Posterior cingulate gyrus (tissue), 11 donors: ENCODE measurements around the gene KMT2A.
"Not testable (repeated sequence)": the region's sequence is repeated elsewhere in the genome, so short reads cannot be mapped to it uniquely, and the experiment has no call there.

ENCODE experiments used
- DNase-seq, 10 donors: peaks; one replicate each; pipeline versions ENCODE4 v3.0.0 to v3.0.0-alpha.2; 2020 to 2021; ENCODE audit warnings: mixed read lengths in 3 of 10
- intact Hi-C: fragments of 100-400 bp; cut with DNase I; formaldehyde crosslinking; loops from one replicate; pipeline ENCODE4 v1.15.1; 2023

KMT2A gene

GRCh38 chr11:118435893-118436624 is at the start of gene KMT2A:
TSS of gene KMT2A (plus strand) at chr11:118436492. CDS start at chr11:118436513, 21 bp downstream.
- peak; percentile 93 to 100 (median 97) for DNase-seq
- intact Hi-C loops, result loop anchor here (1.0 to 2.0 kb wide), 2 partner anchors 35 to 77 kb away; partner anchors contain the start of genes ATP5MG and UBE4A

GRCh38 chr11:118396097-118396501 is 40.2 kb upstream of the KMT2A start:
- intact Hi-C loops, result no loop called here

GRCh38 chr11:118397448-118397847 is 38.8 kb upstream of the KMT2A start:
- intact Hi-C loops, result no loop called here

More at GRCh38 chr11:118396097-118396501, 40.2 kb upstream of the KMT2A start:
- DNase-seq, result no peak

GRCh38 chr11:118398791-118399559 is 37.3 kb upstream of the KMT2A start:
- intact Hi-C loops, result no loop called here
- no peak for DNase-seq

More at GRCh38 chr11:118397448-118397847, 38.8 kb upstream of the KMT2A start:
- no peak for DNase-seq

GRCh38 chr11:118401151-118401879 is 35.0 kb upstream of the KMT2A start, which contains the start of gene ATP5MG:
TSS of gene ATP5MG (plus strand) at chr11:118401606. CDS start at chr11:118401666, 60 bp downstream.
- intact Hi-C loops, result loop anchor here (1.0 to 10.0 kb wide), 2 partner anchors 34 to 83 kb away; no protein-coding TSS in a partner anchor
- DNase-seq, result peak; percentile 77 to 97 (median 88)

GRCh38 chr11:118401880-118402590 is 34.3 kb upstream of the KMT2A start:
- no peak for DNase-seq
- intact Hi-C loops, result loop anchor here (1.0 to 10.0 kb wide), 2 partner anchors 33 to 83 kb away; no protein-coding TSS in a partner anchor

GRCh38 chr11:118402594-118402993 is 33.7 kb upstream of the KMT2A start:
- intact Hi-C loops, result loop anchor here (10.0 kb wide), 1 partner anchor 82 kb away; no protein-coding TSS in a partner anchor
- not testable (repeated sequence) for DNase-seq

GRCh38 chr11:118406599-118407166 is 29.6 kb upstream of the KMT2A start:
- intact Hi-C loops, result loop anchor here (10.0 kb wide), 1 partner anchor 78 kb away; no protein-coding TSS in a partner anchor
- peak in 1 of 10 donors; percentile 15 for DNase-seq

GRCh38 chr11:118410055-118410745 is 26.1 kb upstream of the KMT2A start:
- intact Hi-C loops, result no loop called here
- DNase-seq, result no peak

GRCh38 chr11:118411530-118411929 is 24.8 kb upstream of the KMT2A start:
- intact Hi-C loops, result no loop called here
- DNase-seq, result no peak

GRCh38 chr11:118412921-118413320 is 23.4 kb upstream of the KMT2A start:
- DNase-seq, result no peak
- intact Hi-C loops, result no loop called here

GRCh38 chr11:118415062-118415738 is 21.1 kb upstream of the KMT2A start:
- no peak for DNase-seq
- intact Hi-C loops, result no loop called here

- DNase-seq, result peak in 2 of 10 donors; percentile 12 to 24
- intact Hi-C loops, result no loop called here
Observed at GRCh38 chr11:118415739-118416068, 20.6 kb upstream of the KMT2A start.

GRCh38 chr11:118416900-118417299 is 19.4 kb upstream of the KMT2A start:
- intact Hi-C loops, DNase-seq: not testable (repeated sequence)

GRCh38 chr11:118417801-118418200 is 18.5 kb upstream of the KMT2A start:
- no peak for DNase-seq
- intact Hi-C loops, result no loop called here

- DNase-seq, result no peak
- intact Hi-C loops, result no loop called here
Observed at GRCh38 chr11:118418766-118419165, 17.5 kb upstream of the KMT2A start.

GRCh38 chr11:118427707-118428106 is 8.6 kb upstream of the KMT2A start:
- intact Hi-C loops, result no loop called here
- no peak for DNase-seq

GRCh38 chr11:118430956-118431355 is 5.3 kb upstream of the KMT2A start:
- no peak for DNase-seq
- intact Hi-C loops, result loop anchor here (5.0 kb wide), 1 partner anchor 56 kb away; no protein-coding TSS in a partner anchor
